ENCODE results near the gene TEX13B.

The TEX13B gene

GRCh38 chrX:108020631-108021030 is 38.5 kb upstream of the TEX13B start:
- TF ChIP-seq, protein P1, sequence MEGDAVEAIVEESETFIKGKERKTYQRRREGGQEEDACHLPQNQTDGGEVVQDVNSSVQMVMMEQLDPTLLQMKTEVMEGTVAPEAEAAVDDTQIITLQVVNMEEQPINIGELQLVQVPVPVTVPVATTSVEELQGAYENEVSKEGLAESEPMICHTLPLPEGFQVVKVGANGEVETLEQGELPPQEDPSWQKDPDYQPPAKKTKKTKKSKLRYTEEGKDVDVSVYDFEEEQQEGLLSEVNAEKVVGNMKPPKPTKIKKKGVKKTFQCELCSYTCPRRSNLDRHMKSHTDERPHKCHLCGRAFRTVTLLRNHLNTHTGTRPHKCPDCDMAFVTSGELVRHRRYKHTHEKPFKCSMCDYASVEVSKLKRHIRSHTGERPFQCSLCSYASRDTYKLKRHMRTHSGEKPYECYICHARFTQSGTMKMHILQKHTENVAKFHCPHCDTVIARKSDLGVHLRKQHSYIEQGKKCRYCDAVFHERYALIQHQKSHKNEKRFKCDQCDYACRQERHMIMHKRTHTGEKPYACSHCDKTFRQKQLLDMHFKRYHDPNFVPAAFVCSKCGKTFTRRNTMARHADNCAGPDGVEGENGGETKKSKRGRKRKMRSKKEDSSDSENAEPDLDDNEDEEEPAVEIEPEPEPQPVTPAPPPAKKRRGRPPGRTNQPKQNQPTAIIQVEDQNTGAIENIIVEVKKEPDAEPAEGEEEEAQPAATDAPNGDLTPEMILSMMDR (IDR thresholded peaks at IDR 0.05; ENCODE audit: control insufficient read depth, insufficient read depth, low read depth, low read length, missing control alignments): peak; percentile 48
- no peak for DNase-seq (ENCODE audit: low read depth)

DNA sequence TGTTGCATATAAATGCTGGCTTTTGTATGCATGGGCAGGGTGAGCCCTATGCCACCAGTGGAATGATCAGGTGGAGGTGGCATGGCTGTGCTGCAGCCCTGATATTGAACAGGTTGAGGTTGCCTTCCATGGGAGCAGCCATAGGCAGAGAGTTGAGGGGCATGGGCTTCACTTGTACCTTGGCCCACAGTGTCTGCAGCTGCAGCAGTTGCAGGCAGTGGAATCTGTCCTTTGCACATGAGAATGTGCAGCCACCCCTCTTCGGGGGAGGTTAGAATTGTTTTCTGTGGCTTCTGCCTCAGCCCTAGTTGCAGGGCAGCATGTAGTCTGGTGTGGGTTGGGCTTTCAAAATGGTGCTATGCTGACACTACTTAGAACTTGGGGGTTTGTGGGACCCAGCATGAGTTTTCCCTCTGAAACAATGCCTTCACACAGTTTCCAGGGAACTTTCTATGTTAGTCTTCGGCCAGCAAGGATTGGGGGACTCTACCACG is 37.3 kb upstream of the TEX13B start:
- TF ChIP-seq, protein P1 (IDR thresholded peaks at IDR 0.05; ENCODE audit: control insufficient read depth, insufficient read depth, low read depth, low read length, missing control alignments): no peak
- no peak overlapping the region for H3K4me3 ChIP-seq (ENCODE audit: control insufficient read depth, low read depth, low read length)
- DNase-seq (ENCODE audit: low read depth): no peak

More at GRCh38 chrX:108020631-108021030, 38.5 kb upstream of the TEX13B start:
- no peak overlapping the region for H3K4me3 ChIP-seq (ENCODE audit: control insufficient read depth, low read depth, low read length)

- DNase-seq (ENCODE audit: low read depth): no peak
- TF ChIP-seq, protein P1 (IDR thresholded peaks at IDR 0.05; ENCODE audit: control insufficient read depth, insufficient read depth, low read depth, low read length, missing control alignments): no peak
- no peak overlapping the region for H3K4me3 ChIP-seq (ENCODE audit: control insufficient read depth, low read depth, low read length)
These were observed 36.6 kb upstream of the TEX13B start for GRCh38 chrX:108018656-108019381.

DNA sequence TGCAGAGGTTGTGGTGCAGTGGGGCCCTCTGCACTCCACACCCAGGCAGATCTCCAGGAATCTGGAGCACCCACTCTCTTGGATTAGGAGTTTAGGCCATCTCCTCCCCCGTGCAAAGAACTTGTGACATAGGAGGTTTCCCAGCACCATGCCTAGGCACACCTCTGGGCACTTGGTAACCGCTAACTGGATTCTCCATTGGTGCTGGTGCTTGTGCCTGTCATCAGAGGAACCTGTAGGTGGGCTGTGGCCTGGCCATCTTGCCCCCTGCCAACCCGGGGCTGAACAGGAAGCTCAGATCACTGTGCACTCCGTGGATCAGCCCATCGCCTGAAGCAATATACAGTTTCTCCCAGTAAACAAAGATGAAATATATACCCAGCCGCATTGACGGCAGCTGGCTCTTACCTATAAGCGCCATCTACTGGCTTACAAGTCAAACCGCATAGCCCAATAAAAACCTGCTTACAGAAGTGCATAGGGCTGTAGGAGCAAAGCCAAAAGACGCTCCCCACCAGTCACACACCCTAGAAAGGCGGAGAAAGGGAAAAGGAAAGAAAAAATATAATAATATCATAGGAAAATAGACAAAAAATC is 19.1 kb upstream of the TEX13B start:
- peak; percentile 16 for DNase-seq (ENCODE audit: low read depth)
- H3K4me3 ChIP-seq (ENCODE audit: control insufficient read depth, low read depth, low read length): no peak overlapping the region
- TF ChIP-seq, protein P1 (IDR thresholded peaks at IDR 0.05; ENCODE audit: control insufficient read depth, insufficient read depth, low read depth, low read length, missing control alignments): peak; percentile 54

DNA sequence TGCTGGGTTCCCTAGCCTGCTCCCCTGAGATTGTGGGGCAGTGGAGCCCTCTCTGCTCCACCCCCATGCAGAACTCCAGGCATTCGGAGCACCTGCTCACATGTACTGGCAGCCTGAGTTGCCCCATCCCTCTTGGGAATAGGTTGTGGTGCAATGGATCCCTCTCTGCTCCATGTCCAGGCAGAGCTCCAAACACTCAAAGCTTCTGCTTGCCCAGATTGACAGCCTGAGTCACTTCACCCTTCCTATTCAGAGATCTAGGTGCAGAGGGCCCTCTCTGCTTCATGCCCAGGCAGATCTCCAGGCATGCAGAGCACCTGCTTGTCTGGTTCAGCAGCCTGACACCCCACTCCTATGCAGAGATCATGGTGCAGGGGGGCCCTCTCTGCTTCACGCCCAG is 18.6 kb upstream of the TEX13B start:
- H3K4me3 ChIP-seq (ENCODE audit: control insufficient read depth, low read depth, low read length): no peak overlapping the region
- TF ChIP-seq, protein P1 (IDR thresholded peaks at IDR 0.05; ENCODE audit: control insufficient read depth, insufficient read depth, low read depth, low read length, missing control alignments): no peak
- DNase-seq (ENCODE audit: low read depth): no peak

DNA sequence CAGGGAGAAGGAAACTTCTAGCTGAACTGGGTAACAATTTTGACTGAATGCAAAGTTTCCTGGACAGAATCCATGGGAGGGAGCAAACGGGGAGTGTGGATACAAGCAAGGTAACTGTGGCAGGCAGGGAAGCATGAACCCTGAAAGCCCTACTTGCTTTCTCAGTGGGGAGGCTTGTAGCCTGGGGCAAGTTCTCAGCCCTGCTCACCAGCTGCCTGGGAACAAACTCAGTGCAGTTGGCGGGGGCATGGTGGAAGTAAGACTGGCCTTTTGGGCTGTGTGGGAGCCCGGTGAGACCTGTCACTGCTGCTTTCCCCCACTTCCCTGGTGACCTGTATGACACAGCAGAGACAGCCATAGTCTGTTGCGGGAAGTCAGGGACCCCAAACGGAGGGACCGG is 14.0 kb upstream of the TEX13B start:
- TF ChIP-seq, protein P1 (IDR thresholded peaks at IDR 0.05; ENCODE audit: control insufficient read depth, insufficient read depth, low read depth, low read length, missing control alignments): no peak
- H3K4me3 ChIP-seq (ENCODE audit: control insufficient read depth, low read depth, low read length): no peak overlapping the region

More for the DNA sequence above, 14.0 kb upstream of the TEX13B start:
- no peak for DNase-seq (ENCODE audit: low read depth)
